NT2/D1 (cell line): ENCODE results near the gene NASP.

ENCODE experiments used
- DNase-seq: peaks from one replicate; pipeline ENCODE4 v3.0.0-alpha.2; 2011; ENCODE audit warnings: low read depth, low spot score
- H3K27me3 ChIP-seq: 2 replicates; pipeline ENCODE4 v1.6.0; 2011; ENCODE audit warnings: mild to moderate bottlenecking; ENCODE audit not compliant: insufficient read length, insufficient read depth
- H3K36me3 ChIP-seq: 2 replicates; pipeline ENCODE4 v1.6.1; 2011; ENCODE audit warnings: mild to moderate bottlenecking, low read length, mixed read lengths; ENCODE audit not compliant: insufficient read depth, insufficient read length
- H3K4me1 ChIP-seq: 2 replicates; pipeline ENCODE4 v1.5.1; 2011; ENCODE audit not compliant: insufficient read depth, insufficient read length
- H3K4me3 ChIP-seq: 2 replicates; pipeline ENCODE4 v1.5.1; 2011; ENCODE audit warnings: low read depth; ENCODE audit not compliant: insufficient read length
- H3K9ac ChIP-seq: 2 replicates; pipeline ENCODE4 v1.6.0; 2011; ENCODE audit warnings: low read depth; ENCODE audit not compliant: insufficient read length
- H3K9me3 ChIP-seq: 2 replicates; pipeline ENCODE4 v1.5.1; 2011; ENCODE audit warnings: mild to moderate bottlenecking, low read length; ENCODE audit not compliant: insufficient read depth
- SUZ12 ChIP-seq: IDR thresholded peaks from 2 replicates; pipeline ENCODE4 v1.6.1; 2011; ENCODE audit not compliant: insufficient read length, insufficient read depth; ENCODE audit errors: extremely low read depth
- YY1 ChIP-seq: IDR thresholded peaks from 2 replicates; pipeline ENCODE4 v1.6.1; 2011; ENCODE audit not compliant: insufficient read length, insufficient read depth
- ZNF274 ChIP-seq: IDR thresholded peaks from 2 replicates; pipeline ENCODE4 v1.6.1; 2011; ENCODE audit warnings: mild to moderate bottlenecking, low read depth, low read length

Gene NASP

GRCh38 chr1:45563843-45564242 is 20.0 kb upstream of the NASP start:
- H3K27me3 ChIP-seq: no peaks in the 10 kb centered on the region
- peaks cover 86% of the 10 kb centered on the region for H3K36me3 ChIP-seq
- no peaks in the 10 kb centered on the region for H3K9me3 ChIP-seq
- H3K9ac ChIP-seq: no peak overlapping the region
- TF ChIP-seq SUZ12: no peak
- no peak for TF ChIP-seq YY1
- no peak for TF ChIP-seq ZNF274
- no peak overlapping the region for H3K4me3 ChIP-seq
- DNase-seq: no peak
- H3K4me1 ChIP-seq: peaks cover 4% of the 10 kb centered on the region

- no peaks in the 10 kb centered on the region for H3K9me3 ChIP-seq
- TF ChIP-seq SUZ12 (no peak), ZNF274 (no peak), YY1 (no peak)
- H3K9ac ChIP-seq: no peak overlapping the region
- no peaks in the 10 kb centered on the region for H3K27me3 ChIP-seq
- H3K4me3 ChIP-seq: no peak overlapping the region
- H3K4me1 ChIP-seq: peaks cover 4% of the 10 kb centered on the region
- DNase-seq: no peak
- H3K36me3 ChIP-seq: peaks cover 90% of the 10 kb centered on the region
Measured at GRCh38 chr1:45566722-45567121, 17.1 kb upstream of the NASP start.

- Histone ChIP-seq H3K36me3 (peaks cover 82% of the 10 kb centered on the region), H3K27me3 (no peaks in the 10 kb centered on the region), H3K4me3 (no peak overlapping the region), H3K4me1 (peaks cover 4% of the 10 kb centered on the region), H3K9me3 (no peaks in the 10 kb centered on the region), H3K9ac (no peak overlapping the region)
- no peak for TF ChIP-seq SUZ12
- TF ChIP-seq ZNF274: no peak
- TF ChIP-seq YY1: no peak
- no peak for DNase-seq
Measured at GRCh38 chr1:45567911-45568310, 15.9 kb upstream of the NASP start.

- peaks cover 78% of the 10 kb centered on the region for H3K36me3 ChIP-seq
- no peaks in the 10 kb centered on the region for H3K9me3 ChIP-seq
- peaks cover 4% of the 10 kb centered on the region for H3K4me1 ChIP-seq
- TF ChIP-seq SUZ12 (no peak), ZNF274 (no peak)
- H3K4me3 ChIP-seq: no peak overlapping the region
- DNase-seq: no peak
- no peak overlapping the region for H3K9ac ChIP-seq
- no peaks in the 10 kb centered on the region for H3K27me3 ChIP-seq
Measured at GRCh38 chr1:45568421-45568820, 15.4 kb upstream of the NASP start.

GRCh38 chr1:45569571-45569961 is 14.3 kb upstream of the NASP start:
- Histone ChIP-seq H3K27me3 (no peaks in the 10 kb centered on the region), H3K36me3 (peaks cover 67% of the 10 kb centered on the region), H3K4me1 (peaks cover 4% of the 10 kb centered on the region), H3K9ac (no peak overlapping the region), H3K9me3 (no peaks in the 10 kb centered on the region), H3K4me3 (no peak overlapping the region)
- TF ChIP-seq ZNF274: no peak
- TF ChIP-seq SUZ12: no peak
- TF ChIP-seq YY1: no peak
- DNase-seq: no peak

GRCh38 chr1:45569962-45570581 is 13.8 kb upstream of the NASP start:
- H3K9ac ChIP-seq: no peak overlapping the region
- no peaks in the 10 kb centered on the region for H3K9me3 ChIP-seq
- DNase-seq: peak; percentile 84
- H3K36me3 ChIP-seq: peaks cover 67% of the 10 kb centered on the region
- H3K27me3 ChIP-seq: no peaks in the 10 kb centered on the region
- H3K4me1 ChIP-seq: peaks cover 4% of the 10 kb centered on the region
- no peak overlapping the region for H3K4me3 ChIP-seq
- TF ChIP-seq SUZ12: no peak
- no peak for TF ChIP-seq YY1
- TF ChIP-seq ZNF274: no peak

- TF ChIP-seq SUZ12 (no peak), ZNF274 (no peak), YY1 (no peak)
- Histone ChIP-seq H3K4me3 (no peak overlapping the region), H3K27me3 (no peaks in the 10 kb centered on the region), H3K9ac (no peak overlapping the region), H3K4me1 (peaks cover 4% of the 10 kb centered on the region), H3K36me3 (peaks cover 64% of the 10 kb centered on the region), H3K9me3 (no peaks in the 10 kb centered on the region)
- DNase-seq: no peak
Measured at GRCh38 chr1:45570631-45571030, 13.2 kb upstream of the NASP start.

GRCh38 chr1:45573231-45573804 is 10.5 kb upstream of the NASP start:
- no peaks in the 10 kb centered on the region for H3K27me3 ChIP-seq
- TF ChIP-seq SUZ12 (no peak), ZNF274 (no peak), YY1 (no peak)
- H3K9ac ChIP-seq: no peak overlapping the region
- no peak for DNase-seq
- peaks cover 38% of the 10 kb centered on the region for H3K36me3 ChIP-seq
- no peaks in the 10 kb centered on the region for H3K4me1 ChIP-seq
- no peak overlapping the region for H3K4me3 ChIP-seq
- no peaks in the 10 kb centered on the region for H3K9me3 ChIP-seq
